ENCODE data around the gene BPIFA2.

BPIFA2 gene

GRCh38 chr20:33133373-33133941 is 34.5 kb upstream of the BPIFA2 start:
- H3K36me3 ChIP-seq = no peaks in the 10 kb centered on the region
- TF ChIP-seq CTCF (IDR thresholded peaks at IDR 0.05; ENCODE audit: low read depth, low read length) = no peak
- no peaks in the 10 kb centered on the region for H3K9me3 ChIP-seq (ENCODE audit: severe bottlenecking)
- no peak overlapping the region for H3K27ac ChIP-seq
- no peak for DNase-seq
- H3K4me3 ChIP-seq (ENCODE audit: low read depth, low read length) = no peak overlapping the region
- no peaks in the 10 kb centered on the region for H3K27me3 ChIP-seq (ENCODE audit: insufficient read depth, low read depth, severe bottlenecking)

GRCh38 chr20:33137195-33137594 is 30.8 kb upstream of the BPIFA2 start:
- no peak overlapping the region for H3K4me3 ChIP-seq (ENCODE audit: low read depth, low read length)
- DNase-seq = no peak
- H3K27ac ChIP-seq = no peak overlapping the region
- no peak for TF ChIP-seq CTCF (IDR thresholded peaks at IDR 0.05; ENCODE audit: low read depth, low read length)
- H3K27me3 ChIP-seq (ENCODE audit: insufficient read depth, low read depth, severe bottlenecking) = no peaks in the 10 kb centered on the region
- no peaks in the 10 kb centered on the region for H3K9me3 ChIP-seq (ENCODE audit: severe bottlenecking)
- H3K36me3 ChIP-seq = no peaks in the 10 kb centered on the region

- no peak for DNase-seq
- Histone ChIP-seq H3K4me3 (ENCODE audit: low read depth, low read length) (no peak overlapping the region), H3K27ac (no peak overlapping the region), H3K36me3 (no peaks in the 10 kb centered on the region), H3K27me3 (ENCODE audit: insufficient read depth, low read depth, severe bottlenecking) (no peaks in the 10 kb centered on the region), H3K9me3 (ENCODE audit: severe bottlenecking) (no peaks in the 10 kb centered on the region)
- no peak for TF ChIP-seq CTCF (IDR thresholded peaks at IDR 0.05; ENCODE audit: low read depth, low read length)
These were observed 28.5 kb upstream of the BPIFA2 start for GRCh38 chr20:33139467-33139866.

- DNase-seq = no peak
- Histone ChIP-seq H3K9me3 (ENCODE audit: severe bottlenecking) (no peaks in the 10 kb centered on the region), H3K4me3 (ENCODE audit: low read depth, low read length) (no peak overlapping the region), H3K27ac (no peak overlapping the region), H3K27me3 (ENCODE audit: insufficient read depth, low read depth, severe bottlenecking) (no peaks in the 10 kb centered on the region), H3K36me3 (no peaks in the 10 kb centered on the region)
- TF ChIP-seq CTCF (IDR thresholded peaks at IDR 0.05; ENCODE audit: low read depth, low read length) = no peak
These were observed 22.4 kb upstream of the BPIFA2 start for GRCh38 chr20:33145521-33145920.

- Histone ChIP-seq H3K36me3 (no peaks in the 10 kb centered on the region), H3K27ac (no peak overlapping the region), H3K4me3 (ENCODE audit: low read depth, low read length) (no peak overlapping the region), H3K9me3 (ENCODE audit: severe bottlenecking) (no peaks in the 10 kb centered on the region), H3K27me3 (ENCODE audit: insufficient read depth, low read depth, severe bottlenecking) (no peaks in the 10 kb centered on the region)
- TF ChIP-seq CTCF (IDR thresholded peaks at IDR 0.05; ENCODE audit: low read depth, low read length) = no peak
- DNase-seq = no peak
These were observed 20.7 kb upstream of the BPIFA2 start for GRCh38 chr20:33147299-33147698.

- H3K36me3 ChIP-seq = no peaks in the 10 kb centered on the region
- H3K4me3 ChIP-seq (ENCODE audit: low read depth, low read length) = no peak overlapping the region
- no peak overlapping the region for H3K27ac ChIP-seq
- TF ChIP-seq CTCF (IDR thresholded peaks at IDR 0.05; ENCODE audit: low read depth, low read length) = no peak
- H3K9me3 ChIP-seq (ENCODE audit: severe bottlenecking) = no peaks in the 10 kb centered on the region
- DNase-seq = no peak
- no peaks in the 10 kb centered on the region for H3K27me3 ChIP-seq (ENCODE audit: insufficient read depth, low read depth, severe bottlenecking)
These were observed 19.9 kb upstream of the BPIFA2 start for GRCh38 chr20:33148040-33148439.

All from WERI-Rb-1 (cell line).